Ishikawa (cell line): ENCODE data around the gene DPYD.

Source experiments
- CEBPB ChIP-seq: IDR thresholded peaks from 2 replicates; pipeline ENCODE4 v1.6.1; 2012
- RAD21 ChIP-seq: IDR thresholded peaks from 2 replicates; pipeline ENCODE4 v1.6.1; 2012; ENCODE audit warnings: low read depth
- YY1 ChIP-seq: IDR thresholded peaks from 2 replicates; pipeline ENCODE4 v1.6.1; 2012; ENCODE audit warnings: low read depth
- TF ChIP-seq, protein P1 (sequence below): IDR thresholded peaks from 2 replicates; pipeline ENCODE4 v1.6.1; 2012

- no peak for TF ChIP-seq CEBPB
- no peak for TF ChIP-seq RAD21
- no peak for TF ChIP-seq YY1
- TF ChIP-seq, protein P1, sequence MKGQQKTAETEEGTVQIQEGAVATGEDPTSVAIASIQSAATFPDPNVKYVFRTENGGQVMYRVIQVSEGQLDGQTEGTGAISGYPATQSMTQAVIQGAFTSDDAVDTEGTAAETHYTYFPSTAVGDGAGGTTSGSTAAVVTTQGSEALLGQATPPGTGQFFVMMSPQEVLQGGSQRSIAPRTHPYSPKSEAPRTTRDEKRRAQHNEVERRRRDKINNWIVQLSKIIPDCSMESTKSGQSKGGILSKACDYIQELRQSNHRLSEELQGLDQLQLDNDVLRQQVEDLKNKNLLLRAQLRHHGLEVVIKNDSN: no peak
Measured at GRCh38 chr1:97252925-97253324, 667.9 kb downstream of the DPYD start.
